H1 (cell line): ENCODE measurements around the gene GZF1. TPM values are rescaled to one million over a fixed set of nuclear protein-coding genes. Genes with fewer than 3 reads are reported as not detected.

Experiments used
- CTCF ChIA-PET: fragments of 300-600 bp; sonication (Branson Sonifier 250); formaldehyde crosslinking; loops from one replicate; lab custom pipeline; 2021; ENCODE audit not compliant: partially characterized antibody; lab: Charles Lee
- POLR2A ChIA-PET: fragments of 300-600 bp; sonication (Branson Sonifier 250); formaldehyde crosslinking; loops from one replicate; lab custom pipeline; 2021; ENCODE audit warnings: inconsistent platforms; ENCODE audit not compliant: partially characterized antibody; lab: Charles Lee
- DNase-seq, 2 experiments: peaks; one replicate each; pipeline versions ENCODE4 v3.0.0 to v3.0.0-alpha.2; 2010 to 2022; ENCODE audit warnings: low spot score in 2 of 2, low read depth in 1 of 2, mixed read lengths in 1 of 2
- FAIRE-seq: peaks from 2 replicates; lab custom pipeline; 2011; peaks lifted over from hg19 to GRCh38; lab: Jason Lieb, UNC
- H2AFZ ChIP-seq: 2 replicates; pipeline ENCODE4 v1.8.1; 2012; ENCODE audit warnings: low read length, inconsistent platforms
- H2AK5ac ChIP-seq: 2 replicates; pipeline ENCODE4 v1.6.1; 2013; ENCODE audit warnings: low read depth, low read length
- H2BK120ac ChIP-seq: replicated peaks from 2 replicates; pipeline ENCODE3; 2013; ENCODE audit warnings: low read depth, low read length, inconsistent platforms
- H2BK12ac ChIP-seq: 2 replicates; pipeline ENCODE4 v1.6.1; 2013; ENCODE audit warnings: low read depth, low read length
- H2BK15ac ChIP-seq: 2 replicates; pipeline ENCODE4 v1.6.1; 2013; ENCODE audit warnings: low read length
- H2BK20ac ChIP-seq: 2 replicates; pipeline ENCODE4 v1.6.1; 2013; ENCODE audit warnings: low read length
- H2BK5ac ChIP-seq: 2 replicates; pipeline ENCODE4 v1.6.1; 2013; ENCODE audit warnings: low read depth, low read length
- H3K14ac ChIP-seq: 2 replicates; pipeline ENCODE4 v1.6.1; 2013; ENCODE audit warnings: inconsistent platforms; ENCODE audit not compliant: insufficient read length
- H3K18ac ChIP-seq: 2 replicates; pipeline ENCODE4 v1.6.1; 2013; ENCODE audit warnings: low read length; ENCODE audit errors: extremely low read depth
- H3K23ac ChIP-seq: 2 replicates; pipeline ENCODE4 v1.6.1; 2013; ENCODE audit warnings: inconsistent platforms; ENCODE audit not compliant: insufficient read length
- H3K23me2 ChIP-seq: 2 replicates; pipeline ENCODE4 v1.6.1; 2013; ENCODE audit warnings: low read depth, low read length
- H3K27ac ChIP-seq: 2 replicates; pipeline ENCODE4 v1.6.1; 2011; ENCODE audit warnings: low read depth, low read length, inconsistent platforms
- H3K27me3 ChIP-seq, 4 experiments: replicated peaks in 1 of 4; 1 replicate in 1 of 4; 2 replicates in 3 of 4; pipeline versions ENCODE4 v1.6.1 to v1.8.1; 2011 to 2013; ENCODE audit warnings: low read length in 3 of 4, mild to moderate bottlenecking in 3 of 4, inconsistent platforms in 2 of 4, mixed read lengths in 2 of 4, moderate library complexity in 1 of 4; ENCODE audit not compliant: control insufficient read depth in 3 of 4, insufficient read depth in 3 of 4; ENCODE audit errors: extremely low read depth in 1 of 4
- H3K36me3 ChIP-seq, 4 experiments: 2 replicates each; pipeline versions ENCODE4 v1.6.1 to v1.8.1; 2011 to 2013; ENCODE audit warnings: mild to moderate bottlenecking in 4 of 4, low read length in 3 of 4, moderate library complexity in 2 of 4, control low read depth in 1 of 4, inconsistent platforms in 1 of 4; ENCODE audit not compliant: insufficient read depth in 4 of 4, control insufficient read depth in 2 of 4
- H3K4ac ChIP-seq: replicated peaks from 2 replicates; pipeline ENCODE3; 2013; ENCODE audit warnings: low read length, low read depth, mixed read lengths, inconsistent platforms; ENCODE audit not compliant: insufficient read length
- H3K4me1 ChIP-seq, 4 experiments: replicated peaks in 1 of 4; 1 replicate in 1 of 4; 2 replicates in 3 of 4; pipeline versions ENCODE4 v1.6.1 to v1.8.1; 2011 to 2013; ENCODE audit warnings: low read length in 3 of 4, inconsistent platforms in 2 of 4, mixed read lengths in 1 of 4; ENCODE audit not compliant: insufficient read depth in 4 of 4, control insufficient read depth in 3 of 4
- H3K4me2 ChIP-seq, 2 experiments: 2 replicates each; pipeline versions ENCODE4 v1.6.1 to v1.8.1; 2011 to 2013; ENCODE audit warnings: low read depth in 2 of 2, low read length in 2 of 2, control low read depth in 1 of 2, inconsistent platforms in 1 of 2, mild to moderate bottlenecking in 1 of 2; ENCODE audit not compliant: insufficient read depth in 1 of 2
- H3K4me3 ChIP-seq, 4 experiments: fragments of 200-600, 300-600 bp in 1 of 4; sonication (generic), shearing (Covaris generic), sonication (Bioruptor Twin) in 1 of 4; 2 replicates each; pipeline versions ENCODE4 v1.5.1 to v1.8.1; 2011 to 2016; ENCODE audit warnings: low read length in 4 of 4, low read depth in 3 of 4, control low read depth in 2 of 4, inconsistent platforms in 2 of 4, mild to moderate bottlenecking in 2 of 4, mixed read lengths in 1 of 4, moderate library complexity in 1 of 4; ENCODE audit not compliant: insufficient read depth in 2 of 4; ENCODE audit errors: extremely low read depth in 1 of 4
- H3K56ac ChIP-seq: replicated peaks from 2 replicates; pipeline ENCODE3; 2013; ENCODE audit warnings: low read depth, mild to moderate bottlenecking, mixed read lengths, low read length, inconsistent platforms; ENCODE audit not compliant: insufficient read length
- H3K79me1 ChIP-seq: 2 replicates; pipeline ENCODE4 v1.6.1; 2013; ENCODE audit warnings: low read depth, low read length, control low read depth
- H3K79me2 ChIP-seq, 2 experiments: 2 replicates each; pipeline versions ENCODE4 v1.6.1 to v1.8.1; 2012 to 2013; ENCODE audit warnings: low read length in 2 of 2, mild to moderate bottlenecking in 2 of 2, inconsistent platforms in 1 of 2; ENCODE audit not compliant: insufficient read depth in 2 of 2, control insufficient read depth in 1 of 2
- H3K9ac ChIP-seq, 4 experiments: replicated peaks in 1 of 4; 1 replicate in 1 of 4; 2 replicates in 3 of 4; pipeline versions ENCODE4 v1.6.1 to v1.8.1; 2011 to 2013; ENCODE audit warnings: low read depth in 3 of 4, low read length in 3 of 4, control low read depth in 2 of 4, mild to moderate bottlenecking in 2 of 4, moderate library complexity in 2 of 4, inconsistent platforms in 1 of 4; ENCODE audit errors: extremely low read depth in 1 of 4
- H3K9me3 ChIP-seq, 2 experiments: 2 replicates each; pipeline versions ENCODE4 v1.6.1 to v1.8.1; 2012 to 2013; ENCODE audit warnings: mild to moderate bottlenecking in 2 of 2, moderate library complexity in 2 of 2, control low read depth in 1 of 2, inconsistent platforms in 1 of 2, low read depth in 1 of 2, low read length in 1 of 2, mixed read lengths in 1 of 2; ENCODE audit not compliant: insufficient read depth in 2 of 2
- H4K20me1 ChIP-seq, 2 experiments: replicated peaks in 1 of 2; 2 replicates each; pipeline versions ENCODE3 to v1.8.1; 2011 to 2013; ENCODE audit warnings: inconsistent platforms in 2 of 2, low read length in 2 of 2, mild to moderate bottlenecking in 1 of 2; ENCODE audit not compliant: insufficient read depth in 2 of 2, control insufficient read depth in 1 of 2
- H4K5ac ChIP-seq: 2 replicates; pipeline ENCODE4 v1.6.1; 2013; ENCODE audit warnings: low read length, low read depth, mixed read lengths, inconsistent platforms; ENCODE audit not compliant: insufficient read length
- H4K8ac ChIP-seq: 2 replicates; pipeline ENCODE4 v1.8.0; 2013; ENCODE audit warnings: mild to moderate bottlenecking, moderate library complexity, low read length, inconsistent platforms; ENCODE audit not compliant: insufficient read depth; ENCODE audit errors: extremely low read depth
- H4K91ac ChIP-seq: replicated peaks from 2 replicates; pipeline ENCODE3; 2013; ENCODE audit warnings: low read length, mixed read lengths, inconsistent platforms; ENCODE audit not compliant: insufficient read length
- CEBPB ChIP-seq: IDR thresholded peaks from 2 replicates; pipeline ENCODE4 v1.6.1; 2012; ENCODE audit warnings: low read depth, low read length
- EP300 ChIP-seq, 2 experiments: IDR thresholded peaks; 1 replicate in 1 of 2; 2 replicates in 1 of 2; pipeline ENCODE4 v1.6.1; 2011 to 2012; ENCODE audit warnings: low read depth in 2 of 2, low read length in 2 of 2, mild to moderate bottlenecking in 2 of 2, borderline replicate concordance in 1 of 2, inconsistent platforms in 1 of 2, moderate library complexity in 1 of 2
- HDAC6 ChIP-seq: IDR thresholded peaks from one replicate; pipeline ENCODE4 v1.7.1; 2012; ENCODE audit warnings: low read depth, mild to moderate bottlenecking, inconsistent platforms, low read length, moderate library complexity
- RBBP5 ChIP-seq: IDR thresholded peaks from 2 replicates; pipeline ENCODE4 v1.7.1; 2012; ENCODE audit warnings: low read depth, mild to moderate bottlenecking, inconsistent platforms, low read length, moderate library complexity, borderline replicate concordance
- SRF ChIP-seq: IDR thresholded peaks from 2 replicates; pipeline ENCODE4 v1.6.1; 2011; ENCODE audit warnings: mild to moderate bottlenecking, low read depth, low read length, moderate library complexity
- TAF7 ChIP-seq: optimal IDR thresholded peaks from 2 replicates; pipeline ENCODE3; 2011; ENCODE audit warnings: low read depth, mild to moderate bottlenecking, inconsistent platforms, low read length, moderate library complexity, borderline replicate concordance
- TBP ChIP-seq: IDR thresholded peaks from 2 replicates; pipeline ENCODE4 v1.6.1; 2011; ENCODE audit warnings: low read depth, low read length, improper control_type of control experiment
- YY1 ChIP-seq: IDR thresholded peaks from 2 replicates; pipeline ENCODE4 v1.6.1; 2011; ENCODE audit warnings: low read depth, mild to moderate bottlenecking, low read length
- WGBS, 2 experiments: shearing (Covaris generic) in 1 of 2; methylation state at CpG; one replicate each; pipeline versions ENCODE4 v1.1.6 to v1.1.7; 2013 to 2015; ENCODE audit warnings: low lambda C conversion rate in 2 of 2, mixed read lengths in 2 of 2, inconsistent platforms in 1 of 2, low coverage in 1 of 2, missing lambda C conversion rate in 1 of 2; ENCODE audit not compliant: insufficient replicate concordance in 2 of 2, insufficient coverage in 1 of 2, insufficient read length in 1 of 2; ENCODE audit errors: extremely low coverage in 1 of 2, missing lambda C conversion rate in 1 of 2; 5-methylcytosine and 5-hydroxymethylcytosine counted together
- polyA plus RNA-seq, 7 experiments: library from polyadenylated mRNA; depleted of rRNA in 3 of 7; stranded (reverse) in 5 of 7; unstranded in 2 of 7; fragments of >200 nt in 5 of 7; fragments of 200-250 nt in 2 of 7; gene quantifications; 1 replicate in 5 of 7; 2 replicates in 1 of 7; 4 replicates in 1 of 7; pipeline versions ENCODE4 v1.2.1 to v1.2.3, GENCODE V29; 2011 to 2013; ENCODE audit warnings: missing spikeins in 2 of 7, mixed read lengths in 2 of 7
- total RNA-seq: library from RNA; stranded (reverse); fragmentation: NEBNext Ultra II Directional; extraction: Animal tissue kit (Norgen Biotek cat#: 25700); gene quantifications from 2 replicates; pipeline ENCODE4 v1.2.1, GENCODE V29; 2021

The GZF1 gene
- total and polyA plus RNA-seq, 2 of the 8 experiments (the other 6 are each of a cell fraction or from before 2014, with no cell fraction given): 8.2 to 11.9 TPM

DNA sequence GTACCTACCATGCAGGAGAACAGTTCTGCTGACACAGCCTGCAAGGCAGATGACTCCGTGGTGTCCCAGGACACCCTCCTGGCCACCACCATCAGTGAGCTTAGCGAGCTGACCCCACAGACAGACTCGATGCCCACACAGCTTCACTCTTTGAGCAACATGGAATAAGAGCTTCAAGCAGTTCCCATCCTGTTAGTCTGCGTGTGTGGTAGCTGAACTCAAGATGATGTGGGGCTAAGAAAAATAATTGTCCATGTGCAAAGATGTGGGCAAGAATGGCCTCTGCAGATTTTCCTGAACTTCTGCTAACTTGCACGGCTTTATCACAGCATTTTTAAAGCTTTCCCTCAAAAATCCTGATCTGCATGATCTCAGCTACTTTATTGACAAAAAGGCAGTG, 8.3 kb downstream of the GZF1 start:
- Histone ChIP-seq H2BK12ac (no peak overlapping the region), H4K5ac (no peak overlapping the region), H3K79me2 (peaks cover 0 to 26% of the 10 kb centered on the region in 2 experiments; a peak in 2 of 4 replicates), H2BK20ac (no peak overlapping the region), H2AFZ (no peak overlapping the region), H3K9me3 (no peaks in the 10 kb centered on the region), H3K14ac (no peak overlapping the region), H3K4me2 (no peak overlapping the region), H4K8ac (no peak overlapping the region), H4K20me1 (peaks cover 4 to 13% of the 10 kb centered on the region in 2 experiments), H2BK120ac (no peak overlapping the region), H3K56ac (no peak overlapping the region), H3K79me1 (peaks cover under 1% of the 10 kb centered on the region; the same call in 1 of the 2 replicates), H3K18ac (no peak overlapping the region), H3K4me1 (no peaks in the 10 kb centered on the region), H3K4ac (no peak overlapping the region), H3K23ac (no peak overlapping the region), H3K36me3 (peaks cover 8 to 56% (median 38%) of the 10 kb centered on the region in 4 experiments), H3K23me2 (no peaks in the 10 kb centered on the region), H3K27me3 (no peaks in the 10 kb centered on the region), H2BK5ac (no peak overlapping the region), H2AK5ac (no peak overlapping the region), H3K27ac (no peak overlapping the region), H2BK15ac (no peak overlapping the region), H3K4me3 (no peak overlapping the region), H4K91ac (no peak overlapping the region), H3K9ac (no peak overlapping the region)
- 91% methylated on average over 5 of the region's 5 CpGs; no CpG with 5 or more reads in 1 of the 2 experiments for WGBS, 2 experiments
- no peak for FAIRE-seq
- TF ChIP-seq TBP (no peak), TAF7 (no peak), HDAC6 (no peak), YY1 (no peak), SRF (no peak), CEBPB (no peak), EP300 (IDR thresholded peaks at IDR 0.05; ENCODE audit: borderline replicate concordance in 1 of 2, low read depth in 2 of 2, low read length in 2 of 2) (no peak), RBBP5 (no peak)
- POLR2A ChIA-PET: interaction anchor here (0.7 to 1.3 kb wide), 4 partner anchors 9 to 183 kb away, joined by 3 to 4 read pairs (median 3); partner anchors contain the start of gene GZF1
- CTCF ChIA-PET: interaction anchor here (0.6 to 1.1 kb wide), 3 partner anchors 21 to 50 kb away, joined by 3 read pairs; no protein-coding TSS in a partner anchor
- DNase-seq: no peak
